NCI-H1436 (cell line): Measurements from ENCODE around the gene LDB3.

Source experiments
- DNase-seq: peaks from one replicate; lab custom pipeline; 2025; lab: John Stamatoyannopoulos, UW

Gene LDB3

GRCh38 chr10:86664341-86665217 is 3.7 kb upstream of the LDB3 start:
- DNase-seq: no peak

- no peak for DNase-seq
Observed at GRCh38 chr10:86665218-86665607, 3.1 kb upstream of the LDB3 start.

- DNase-seq: no peak
Observed at GRCh38 chr10:86665868-86666267, 2.4 kb upstream of the LDB3 start.

GRCh38 chr10:86666538-86666937 is 1.8 kb upstream of the LDB3 start:
- peak; percentile 41 for DNase-seq

GRCh38 chr10:86667421-86668181 is 710 bp upstream of the LDB3 start:
- no peak for DNase-seq

- no peak for DNase-seq
Observed at GRCh38 chr10:86670290-86670811, 2.0 kb downstream of the LDB3 start.

GRCh38 chr10:86670876-86671275 is 2.6 kb downstream of the LDB3 start:
- no peak for DNase-seq

GRCh38 chr10:86671419-86671818 is 3.1 kb downstream of the LDB3 start:
- no peak for DNase-seq

GRCh38 chr10:86671985-86672710 is 3.8 kb downstream of the LDB3 start:
- DNase-seq: no peak

GRCh38 chr10:86673216-86673826 is 5.0 kb downstream of the LDB3 start:
- no peak for DNase-seq

- peak; percentile 29 for DNase-seq
Observed at GRCh38 chr10:86673827-86674581, 5.7 kb downstream of the LDB3 start.

GRCh38 chr10:86674912-86675311 is 6.6 kb downstream of the LDB3 start:
- DNase-seq: no peak

GRCh38 chr10:86677374-86677773 is 9.1 kb downstream of the LDB3 start:
- DNase-seq: no peak

GRCh38 chr10:86678999-86679792 is 10.9 kb downstream of the LDB3 start:
- DNase-seq: no peak

GRCh38 chr10:86681047-86681446 is 12.7 kb downstream of the LDB3 start:
- DNase-seq: no peak

- no peak for DNase-seq
Observed at GRCh38 chr10:86681722-86682386, 13.5 kb downstream of the LDB3 start.

- DNase-seq: no peak
Observed at GRCh38 chr10:86682675-86683074, 14.4 kb downstream of the LDB3 start.

- no peak for DNase-seq
Observed at GRCh38 chr10:86684331-86685097, 16.2 kb downstream of the LDB3 start.

- no peak for DNase-seq
Observed at GRCh38 chr10:86685416-86685815, 17.1 kb downstream of the LDB3 start.
